ENCODE data around the gene CCDC124.
"Not testable (repeated sequence)": the region's sequence is repeated elsewhere in the genome, so short reads cannot be mapped to it uniquely, and the experiment has no call there.

CCDC124 gene

GRCh38 chr19:17954401-17954800 lies 21.6 kb downstream of the CCDC124 start:
- DNase-seq = no peak

- no peak for DNase-seq
These were observed 24.5 kb downstream of the CCDC124 start for GRCh38 chr19:17957149-17957849.

- no peak for DNase-seq
These were observed 25.1 kb downstream of the CCDC124 start for GRCh38 chr19:17957885-17958284.

GRCh38 chr19:17963936-17964691 lies 31.3 kb downstream of the CCDC124 start:
- no peak for DNase-seq

GRCh38 chr19:17965370-17966128 lies 32.7 kb downstream of the CCDC124 start:
- DNase-seq = no peak

- DNase-seq = no peak
These were observed 33.3 kb downstream of the CCDC124 start for GRCh38 chr19:17966129-17966483.

- DNase-seq = no peak
These were observed 33.9 kb downstream of the CCDC124 start, which contains the start of gene KCNN1 for GRCh38 chr19:17966550-17967256. Gene KCNN1 (plus strand): TSS chr19:17967107. CDS start chr19:17973889, 6,782 bp downstream.

GRCh38 chr19:17967257-17968051 lies 34.6 kb downstream of the CCDC124 start:
- DNase-seq = no peak

- no peak for DNase-seq
These were observed 35.5 kb downstream of the CCDC124 start for GRCh38 chr19:17968362-17968761.

GRCh38 chr19:17969096-17969792 lies 36.4 kb downstream of the CCDC124 start:
- no peak for DNase-seq

GRCh38 chr19:17972230-17972629 lies 39.4 kb downstream of the CCDC124 start:
- no peak for DNase-seq

GRCh38 chr19:17973759-17974158 lies 40.9 kb downstream of the CCDC124 start:
- no peak for DNase-seq

GRCh38 chr19:17974551-17974950 lies 41.7 kb downstream of the CCDC124 start:
- no peak for DNase-seq

- DNase-seq = no peak
These were observed 42.2 kb downstream of the CCDC124 start for GRCh38 chr19:17975032-17975431.

GRCh38 chr19:17977021-17977420 lies 44.2 kb downstream of the CCDC124 start:
- DNase-seq = no peak

- no peak for DNase-seq
These were observed 44.7 kb downstream of the CCDC124 start for GRCh38 chr19:17977488-17977887.

- DNase-seq = no peak
These were observed 48.8 kb downstream of the CCDC124 start for GRCh38 chr19:17981611-17982010.

GRCh38 chr19:17982430-17982829 lies 49.6 kb downstream of the CCDC124 start:
- no peak for DNase-seq

GRCh38 chr19:17985037-17985818 lies 52.4 kb downstream of the CCDC124 start:
- DNase-seq = no peak

GRCh38 chr19:17986569-17986968 lies 53.8 kb downstream of the CCDC124 start:
- not testable (repeated sequence) for DNase-seq

- DNase-seq = no peak
These were observed 55.3 kb downstream of the CCDC124 start for GRCh38 chr19:17988161-17988560.
